NAMALWA (cell line): ENCODE results near the gene MYLK4.

ENCODE experiments used
- DNase-seq: peaks from one replicate; pipeline ENCODE4 v3.0.0-alpha.2; 2015; ENCODE audit warnings: low spot score

The MYLK4 gene

GRCh38 chr6:2658788-2659187 lies 91.9 kb downstream of the MYLK4 start:
- peak; percentile 44 for DNase-seq

GRCh38 chr6:2656460-2657079 lies 94.2 kb downstream of the MYLK4 start:
- no peak for DNase-seq

- no peak for DNase-seq
These were observed 94.8 kb downstream of the MYLK4 start for GRCh38 chr6:2655844-2656433.

GRCh38 chr6:2653369-2654032 lies 97.2 kb downstream of the MYLK4 start:
- DNase-seq = no peak

GRCh38 chr6:2652611-2653010 lies 98.1 kb downstream of the MYLK4 start:
- DNase-seq = no peak

- DNase-seq = no peak
These were observed 98.8 kb downstream of the MYLK4 start for GRCh38 chr6:2651961-2652360.

- DNase-seq = no peak
These were observed 99.2 kb downstream of the MYLK4 start for GRCh38 chr6:2651536-2651935.

- no peak for DNase-seq
These were observed 104.4 kb downstream of the MYLK4 start for GRCh38 chr6:2646346-2646745.

GRCh38 chr6:2643935-2644539 lies 106.7 kb downstream of the MYLK4 start:
- no peak for DNase-seq

- DNase-seq = no peak
These were observed 107.6 kb downstream of the MYLK4 start for GRCh38 chr6:2643130-2643529.

- no peak for DNase-seq
These were observed 109.5 kb downstream of the MYLK4 start for GRCh38 chr6:2641044-2641725.

GRCh38 chr6:2640551-2640950 lies 110.2 kb downstream of the MYLK4 start:
- DNase-seq = no peak

- no peak for DNase-seq
These were observed 110.8 kb downstream of the MYLK4 start for GRCh38 chr6:2639896-2640295.

- DNase-seq = no peak
These were observed 111.6 kb downstream of the MYLK4 start for GRCh38 chr6:2639167-2639566.

GRCh38 chr6:2636672-2637071 lies 114.0 kb downstream of the MYLK4 start:
- no peak for DNase-seq

GRCh38 chr6:2635911-2636310 lies 114.8 kb downstream of the MYLK4 start:
- DNase-seq = no peak

GRCh38 chr6:2634139-2634964 lies 116.4 kb downstream of the MYLK4 start:
- DNase-seq = peak; percentile 61

- DNase-seq = no peak
These were observed 117.0 kb downstream of the MYLK4 start for GRCh38 chr6:2633736-2634135.

GRCh38 chr6:2632976-2633584 lies 117.6 kb downstream of the MYLK4 start:
- DNase-seq = no peak

- DNase-seq = no peak
These were observed 118.4 kb downstream of the MYLK4 start for GRCh38 chr6:2632368-2632767.

GRCh38 chr6:2630891-2631571 lies 119.7 kb downstream of the MYLK4 start:
- DNase-seq = no peak
